Measurements from ENCODE around the gene ANXA3. TPM values are rescaled to one million over a fixed set of nuclear protein-coding genes. Genes with fewer than 3 reads are reported as not detected.

Gene ANXA3
- total RNA-seq, 1 donor from 2014 or later: 1.9 TPM

GRCh38 chr4:78556665-78557064 lies 5.1 kb downstream of the ANXA3 start:
- Histone ChIP-seq H3K27me3 (peaks cover 25% of the 10 kb centered on the region), H3K9me3 (ENCODE audit: low read depth) (no peaks in the 10 kb centered on the region), H3K9ac (no peak overlapping the region), H3K4me2 (no peak overlapping the region), H3K27ac (no peak overlapping the region), H4K20me1 (ENCODE audit: low read depth) (no peaks in the 10 kb centered on the region), H2AFZ (replicated peaks) (no peak overlapping the region), H3K4me3 (no peak overlapping the region), H3K4me1 (peaks cover 5% of the 10 kb centered on the region), H3F3A (ENCODE audit: low read depth) (no peaks in the 10 kb centered on the region), H3K36me3 (no peaks in the 10 kb centered on the region), H3K79me2 (ENCODE audit: low read depth) (no peaks in the 10 kb centered on the region)
- no peaks in the 10 kb centered on the region for H3K36me3 Mint-ChIP-seq
- TF ChIP-seq EZH2 (IDR thresholded peaks at IDR 0.05): no peak
- TF ChIP-seq, protein P1, sequence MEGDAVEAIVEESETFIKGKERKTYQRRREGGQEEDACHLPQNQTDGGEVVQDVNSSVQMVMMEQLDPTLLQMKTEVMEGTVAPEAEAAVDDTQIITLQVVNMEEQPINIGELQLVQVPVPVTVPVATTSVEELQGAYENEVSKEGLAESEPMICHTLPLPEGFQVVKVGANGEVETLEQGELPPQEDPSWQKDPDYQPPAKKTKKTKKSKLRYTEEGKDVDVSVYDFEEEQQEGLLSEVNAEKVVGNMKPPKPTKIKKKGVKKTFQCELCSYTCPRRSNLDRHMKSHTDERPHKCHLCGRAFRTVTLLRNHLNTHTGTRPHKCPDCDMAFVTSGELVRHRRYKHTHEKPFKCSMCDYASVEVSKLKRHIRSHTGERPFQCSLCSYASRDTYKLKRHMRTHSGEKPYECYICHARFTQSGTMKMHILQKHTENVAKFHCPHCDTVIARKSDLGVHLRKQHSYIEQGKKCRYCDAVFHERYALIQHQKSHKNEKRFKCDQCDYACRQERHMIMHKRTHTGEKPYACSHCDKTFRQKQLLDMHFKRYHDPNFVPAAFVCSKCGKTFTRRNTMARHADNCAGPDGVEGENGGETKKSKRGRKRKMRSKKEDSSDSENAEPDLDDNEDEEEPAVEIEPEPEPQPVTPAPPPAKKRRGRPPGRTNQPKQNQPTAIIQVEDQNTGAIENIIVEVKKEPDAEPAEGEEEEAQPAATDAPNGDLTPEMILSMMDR (IDR thresholded peaks at IDR 0.05): no peak
- TF ChIP-seq EZH2phosphoT487 (IDR thresholded peaks at IDR 0.05): no peak
- no peak for DNase-seq (ENCODE audit: low spot score)
- H3K4me3 Mint-ChIP-seq: no peak overlapping the region
- peaks cover 6% of the 10 kb centered on the region for H3K27me3 Mint-ChIP-seq (ENCODE audit: insufficient read depth, low read depth)
- no peak overlapping the region for H3K27ac Mint-ChIP-seq
- H3K9me3 Mint-ChIP-seq: no peaks in the 10 kb centered on the region
- peaks cover 5% of the 10 kb centered on the region for H3K4me1 Mint-ChIP-seq

DNA sequence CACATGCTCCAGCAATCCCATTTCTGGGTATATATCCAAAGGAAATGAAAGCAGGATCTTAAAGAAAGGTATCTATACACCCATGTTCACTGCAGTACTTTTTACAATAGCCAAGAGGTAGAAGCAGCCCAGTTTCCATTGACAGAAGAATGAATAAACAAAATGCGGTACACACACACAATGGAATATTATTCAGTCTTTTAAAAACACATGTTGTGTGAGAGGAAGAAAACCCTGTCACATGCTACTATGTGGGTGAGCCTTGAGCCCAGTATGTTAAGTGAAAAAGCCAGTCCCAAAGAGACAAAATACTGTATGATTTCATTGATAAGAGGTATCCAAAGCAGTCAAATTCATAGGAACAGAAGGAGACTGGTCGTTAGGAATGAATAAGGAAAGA lies 6.3 kb downstream of the ANXA3 start:
- Histone ChIP-seq H3K9me3 (ENCODE audit: low read depth) (no peaks in the 10 kb centered on the region), H3K27me3 (peaks cover 13% of the 10 kb centered on the region), H4K20me1 (ENCODE audit: low read depth) (no peaks in the 10 kb centered on the region), H3K4me3 (no peak overlapping the region), H3K36me3 (no peaks in the 10 kb centered on the region), H3F3A (ENCODE audit: low read depth) (no peaks in the 10 kb centered on the region), H3K27ac (no peak overlapping the region), H3K4me1 (peaks cover 5% of the 10 kb centered on the region), H3K4me2 (no peak overlapping the region), H3K9ac (no peak overlapping the region), H3K79me2 (ENCODE audit: low read depth) (no peaks in the 10 kb centered on the region), H2AFZ (replicated peaks) (no peak overlapping the region)
- H3K36me3 Mint-ChIP-seq: no peaks in the 10 kb centered on the region
- H3K27ac Mint-ChIP-seq: no peak overlapping the region
- H3K9me3 Mint-ChIP-seq: no peaks in the 10 kb centered on the region
- peaks cover 6% of the 10 kb centered on the region for H3K27me3 Mint-ChIP-seq (ENCODE audit: insufficient read depth, low read depth)
- peaks cover 2% of the 10 kb centered on the region for H3K4me1 Mint-ChIP-seq
- no peak for DNase-seq (ENCODE audit: low spot score)
- TF ChIP-seq, protein P1 (IDR thresholded peaks at IDR 0.05): no peak
- TF ChIP-seq EZH2phosphoT487 (IDR thresholded peaks at IDR 0.05): no peak
- no peak overlapping the region for H3K4me3 Mint-ChIP-seq

GRCh38 chr4:78558410-78558809 lies 6.8 kb downstream of the ANXA3 start:
- Histone ChIP-seq H3K9me3 (ENCODE audit: low read depth) (no peaks in the 10 kb centered on the region), H4K20me1 (ENCODE audit: low read depth) (no peaks in the 10 kb centered on the region), H3K4me3 (no peak overlapping the region), H2AFZ (replicated peaks) (no peak overlapping the region), H3K79me2 (ENCODE audit: low read depth) (no peaks in the 10 kb centered on the region), H3K9ac (no peak overlapping the region), H3K36me3 (no peaks in the 10 kb centered on the region), H3K27ac (no peak overlapping the region), H3K4me1 (peaks cover 5% of the 10 kb centered on the region), H3K4me2 (no peak overlapping the region), H3F3A (ENCODE audit: low read depth) (no peaks in the 10 kb centered on the region), H3K27me3 (peaks cover 7% of the 10 kb centered on the region)
- Mint-ChIP-seq H3K27me3 (ENCODE audit: insufficient read depth, low read depth) (peaks cover 2% of the 10 kb centered on the region), H3K9me3 (no peaks in the 10 kb centered on the region), H3K27ac (no peak overlapping the region), H3K4me1 (peaks cover 2% of the 10 kb centered on the region), H3K4me3 (no peak overlapping the region), H3K36me3 (no peaks in the 10 kb centered on the region)
- no peak for DNase-seq (ENCODE audit: low spot score)
- TF ChIP-seq, protein P1 (IDR thresholded peaks at IDR 0.05): no peak
- TF ChIP-seq EZH2 (IDR thresholded peaks at IDR 0.05) (no peak), EZH2phosphoT487 (IDR thresholded peaks at IDR 0.05) (no peak)
